Activated naive CD4-positive, alpha-beta T cell treated with anti-CD3 and anti-CD28 coated beads, Interleukin-2, amount 50 U/mL, for 24 hours (primary cell): Measurements from ENCODE around the gene MGST3.
A peak's percentile ranks its signal among the peaks of the same experiment; 100 is the strongest.
"Not testable (repeated sequence)": the region's sequence is repeated elsewhere in the genome, so short reads cannot be mapped to it uniquely, and the experiment has no call there.

ENCODE experiments used
- H3K27ac Mint-ChIP-seq: one replicate; pipeline ENCODE4 v1.8.0; 2021; ENCODE audit warnings: mild to moderate bottlenecking, mixed read lengths
- H3K27me3 Mint-ChIP-seq: one replicate; pipeline ENCODE4 v1.8.0; 2021; ENCODE audit warnings: mixed read lengths
- H3K36me3 Mint-ChIP-seq: one replicate; pipeline ENCODE4 v1.8.0; 2021; ENCODE audit warnings: mixed read lengths
- H3K4me1 Mint-ChIP-seq: one replicate; pipeline ENCODE4 v1.8.0; 2021; ENCODE audit warnings: mixed read lengths
- H3K4me3 Mint-ChIP-seq: one replicate; pipeline ENCODE4 v1.8.0; 2021; ENCODE audit warnings: mild to moderate bottlenecking, mixed read lengths
- H3K9me3 Mint-ChIP-seq: one replicate; pipeline ENCODE4 v1.8.0; 2021; ENCODE audit warnings: mixed read lengths

Gene MGST3

GRCh38 chr1:165638211-165638610 lies 7.2 kb downstream of the MGST3 start:
- H3K4me3 Mint-ChIP-seq, H3K27me3 Mint-ChIP-seq, H3K9me3 Mint-ChIP-seq, H3K36me3 Mint-ChIP-seq, H3K27ac Mint-ChIP-seq: not testable (repeated sequence)
- H3K4me1 Mint-ChIP-seq = peaks cover 30% of the 10 kb centered on the region

- no peak overlapping the region for H3K27ac Mint-ChIP-seq
- peaks cover 19% of the 10 kb centered on the region for H3K4me1 Mint-ChIP-seq
- H3K4me3 Mint-ChIP-seq = no peak overlapping the region
- no peaks in the 10 kb centered on the region for H3K27me3 Mint-ChIP-seq
- no peaks in the 10 kb centered on the region for H3K9me3 Mint-ChIP-seq
- H3K36me3 Mint-ChIP-seq = peaks cover 6% of the 10 kb centered on the region
These were observed 9.0 kb downstream of the MGST3 start for GRCh38 chr1:165639821-165640623.

GRCh38 chr1:165641231-165641987 lies 10.4 kb downstream of the MGST3 start:
- no peak overlapping the region for H3K27ac Mint-ChIP-seq
- peaks cover 29% of the 10 kb centered on the region for H3K4me1 Mint-ChIP-seq
- no peaks in the 10 kb centered on the region for H3K27me3 Mint-ChIP-seq
- no peak overlapping the region for H3K4me3 Mint-ChIP-seq
- H3K36me3 Mint-ChIP-seq = peaks cover 8% of the 10 kb centered on the region
- no peaks in the 10 kb centered on the region for H3K9me3 Mint-ChIP-seq

GRCh38 chr1:165644064-165644735 lies 13.2 kb downstream of the MGST3 start:
- Mint-ChIP-seq H3K36me3 (peaks cover 2% of the 10 kb centered on the region), H3K4me1 (peaks cover 35% of the 10 kb centered on the region)

GRCh38 chr1:165645654-165646366 lies 14.8 kb downstream of the MGST3 start:
- no peak overlapping the region for H3K27ac Mint-ChIP-seq
- no peak overlapping the region for H3K4me3 Mint-ChIP-seq
- H3K4me1 Mint-ChIP-seq = peaks cover 31% of the 10 kb centered on the region
- no peaks in the 10 kb centered on the region for H3K9me3 Mint-ChIP-seq
- no peaks in the 10 kb centered on the region for H3K27me3 Mint-ChIP-seq
- H3K36me3 Mint-ChIP-seq = peaks cover 5% of the 10 kb centered on the region

More at GRCh38 chr1:165644064-165644735, 13.2 kb downstream of the MGST3 start:
- Mint-ChIP-seq H3K27me3 (no peaks in the 10 kb centered on the region), H3K9me3 (no peaks in the 10 kb centered on the region), H3K4me3 (no peak overlapping the region), H3K27ac (no peak overlapping the region)

GRCh38 chr1:165647517-165647916 lies 16.5 kb downstream of the MGST3 start:
- Mint-ChIP-seq H3K27me3 (no peaks in the 10 kb centered on the region), H3K27ac (no peak overlapping the region), H3K4me3 (no peak overlapping the region), H3K36me3 (peaks cover 5% of the 10 kb centered on the region), H3K4me1 (peaks cover 27% of the 10 kb centered on the region), H3K9me3 (no peaks in the 10 kb centered on the region)

GRCh38 chr1:165647970-165648369 lies 16.9 kb downstream of the MGST3 start:
- Mint-ChIP-seq H3K9me3 (no peaks in the 10 kb centered on the region), H3K27me3 (no peaks in the 10 kb centered on the region), H3K36me3 (peaks cover 5% of the 10 kb centered on the region), H3K4me3 (no peak overlapping the region), H3K4me1 (peaks cover 27% of the 10 kb centered on the region), H3K27ac (no peak overlapping the region)

GRCh38 chr1:165648919-165649572 lies 18.0 kb downstream of the MGST3 start:
- Mint-ChIP-seq H3K9me3 (no peaks in the 10 kb centered on the region), H3K4me1 (peaks cover 27% of the 10 kb centered on the region), H3K27ac (no peak overlapping the region), H3K27me3 (no peaks in the 10 kb centered on the region), H3K4me3 (no peak overlapping the region), H3K36me3 (peaks cover 10% of the 10 kb centered on the region)

- Mint-ChIP-seq H3K9me3 (no peaks in the 10 kb centered on the region), H3K4me1 (peaks cover 17% of the 10 kb centered on the region), H3K27me3 (no peaks in the 10 kb centered on the region), H3K4me3 (no peak overlapping the region), H3K36me3 (peaks cover 9% of the 10 kb centered on the region), H3K27ac (no peak overlapping the region)
These were observed 20.1 kb downstream of the MGST3 start for GRCh38 chr1:165650981-165651625.

GRCh38 chr1:165658766-165659580 lies 27.9 kb downstream of the MGST3 start:
- H3K27ac Mint-ChIP-seq, H3K9me3 Mint-ChIP-seq: not testable (repeated sequence)

GRCh38 chr1:165659581-165659895 lies 28.5 kb downstream of the MGST3 start:
- peaks cover 4% of the 10 kb centered on the region for H3K36me3 Mint-ChIP-seq
- no peaks in the 10 kb centered on the region for H3K9me3 Mint-ChIP-seq
- no peaks in the 10 kb centered on the region for H3K27me3 Mint-ChIP-seq
- H3K4me1 Mint-ChIP-seq = no peaks in the 10 kb centered on the region
- peak overlapping the region; percentile 46 for H3K27ac Mint-ChIP-seq
- no peak overlapping the region for H3K4me3 Mint-ChIP-seq

More at GRCh38 chr1:165658766-165659580, 27.9 kb downstream of the MGST3 start:
- H3K4me3 Mint-ChIP-seq, H3K27me3 Mint-ChIP-seq, H3K36me3 Mint-ChIP-seq, H3K4me1 Mint-ChIP-seq: not testable (repeated sequence)

GRCh38 chr1:165661703-165662102 lies 30.7 kb downstream of the MGST3 start:
- H3K9me3 Mint-ChIP-seq = no peaks in the 10 kb centered on the region
- H3K4me1 Mint-ChIP-seq = no peaks in the 10 kb centered on the region
- peak overlapping the region; percentile 33 for H3K27ac Mint-ChIP-seq
- H3K4me3 Mint-ChIP-seq = no peak overlapping the region
- no peaks in the 10 kb centered on the region for H3K27me3 Mint-ChIP-seq
- peaks cover 11% of the 10 kb centered on the region for H3K36me3 Mint-ChIP-seq

- no peak overlapping the region for H3K4me3 Mint-ChIP-seq
- H3K9me3 Mint-ChIP-seq = no peaks in the 10 kb centered on the region
- H3K4me1 Mint-ChIP-seq = no peaks in the 10 kb centered on the region
- no peaks in the 10 kb centered on the region for H3K27me3 Mint-ChIP-seq
- H3K36me3 Mint-ChIP-seq = peaks cover 14% of the 10 kb centered on the region
- no peak overlapping the region for H3K27ac Mint-ChIP-seq
These were observed 31.2 kb downstream of the MGST3 start for GRCh38 chr1:165662186-165662585.
